Stimulated activated CD4-positive, alpha-beta T cell treated with anti-CD3 and anti-CD28 coated beads, Interleukin-12 subunit alpha, Interleukin-12 subunit beta, amount 100 ng/mL, for 24 hours (primary cell): ENCODE results near the gene HMCES.

ENCODE experiments used
- DNase-seq, 2 experiments: peaks; one replicate each; pipeline ENCODE4 v3.0.0-alpha.2; 2020; ENCODE audit warnings: low read depth in 2 of 2

Gene HMCES

DNA sequence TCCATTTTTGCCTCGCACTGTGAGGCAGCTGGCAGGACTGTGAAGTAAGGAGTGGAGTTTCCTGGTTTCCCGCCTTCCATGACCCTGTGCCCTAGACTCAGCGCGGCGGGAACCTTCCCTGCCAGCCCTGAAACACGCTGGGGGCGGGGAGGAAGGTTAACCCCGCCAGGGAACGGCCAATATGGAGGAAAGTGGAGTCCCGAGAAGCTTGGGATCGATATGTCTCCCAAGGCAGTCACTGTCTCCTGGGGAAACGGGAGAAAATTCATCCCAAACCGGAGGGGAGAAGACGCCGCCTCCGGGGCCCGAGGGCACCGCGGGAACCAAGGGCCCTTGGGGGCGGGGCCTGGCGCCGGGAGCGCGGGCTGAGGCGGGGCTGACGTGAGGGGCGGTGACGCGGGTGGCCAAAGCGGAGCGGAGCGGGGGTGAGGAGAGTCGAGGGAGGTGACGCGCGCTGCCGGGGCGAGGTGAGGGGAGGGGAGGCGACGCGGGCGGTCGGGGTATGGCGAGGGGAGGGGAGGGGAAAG is at the start of gene HMCES:
Gene HMCES, plus strand, starts transcription at position 432 of the 527 bp plus-strand sequence. CDS start 863 bp downstream, outside the sequence.
- DNase-seq, result peak; percentile 82 to 93

- DNase-seq, result no peak
These were observed 49.6 kb upstream of the HMCES start for GRCh38 chr3:129228891-129229585.

DNA sequence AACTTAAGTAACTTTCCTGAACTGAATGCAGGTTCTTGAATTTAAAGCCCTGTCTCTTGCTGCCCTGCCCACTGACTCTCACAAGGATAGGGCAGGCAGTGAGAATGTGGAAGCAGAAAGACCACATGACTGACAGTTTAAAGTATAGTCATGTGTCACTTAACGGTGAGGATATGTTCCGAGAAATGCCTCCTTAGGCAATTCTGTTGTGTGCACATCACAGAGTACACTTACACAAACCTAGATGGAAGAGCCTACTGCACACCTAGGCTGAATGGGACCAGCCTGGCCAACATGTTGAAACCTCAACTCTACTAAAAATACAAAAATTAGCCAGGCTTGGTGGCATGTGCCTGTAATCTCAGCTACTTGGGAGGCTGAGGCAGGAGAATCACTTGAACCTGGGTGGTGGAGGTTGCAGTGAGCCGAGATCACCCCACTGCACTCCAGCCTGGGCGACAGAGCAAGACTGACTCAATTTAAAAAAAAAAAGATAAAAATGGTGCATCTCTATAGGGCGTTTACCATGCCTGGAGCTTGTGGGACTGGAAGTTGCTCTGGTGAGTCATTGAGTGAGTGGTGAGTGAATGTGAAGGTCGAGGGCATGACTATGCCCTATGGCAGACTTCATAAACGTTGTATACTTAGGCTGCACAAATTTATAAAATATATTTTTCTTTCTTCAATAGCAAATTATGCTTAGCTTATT is 48.2 kb upstream of the HMCES start:
- no peak for DNase-seq

DNA sequence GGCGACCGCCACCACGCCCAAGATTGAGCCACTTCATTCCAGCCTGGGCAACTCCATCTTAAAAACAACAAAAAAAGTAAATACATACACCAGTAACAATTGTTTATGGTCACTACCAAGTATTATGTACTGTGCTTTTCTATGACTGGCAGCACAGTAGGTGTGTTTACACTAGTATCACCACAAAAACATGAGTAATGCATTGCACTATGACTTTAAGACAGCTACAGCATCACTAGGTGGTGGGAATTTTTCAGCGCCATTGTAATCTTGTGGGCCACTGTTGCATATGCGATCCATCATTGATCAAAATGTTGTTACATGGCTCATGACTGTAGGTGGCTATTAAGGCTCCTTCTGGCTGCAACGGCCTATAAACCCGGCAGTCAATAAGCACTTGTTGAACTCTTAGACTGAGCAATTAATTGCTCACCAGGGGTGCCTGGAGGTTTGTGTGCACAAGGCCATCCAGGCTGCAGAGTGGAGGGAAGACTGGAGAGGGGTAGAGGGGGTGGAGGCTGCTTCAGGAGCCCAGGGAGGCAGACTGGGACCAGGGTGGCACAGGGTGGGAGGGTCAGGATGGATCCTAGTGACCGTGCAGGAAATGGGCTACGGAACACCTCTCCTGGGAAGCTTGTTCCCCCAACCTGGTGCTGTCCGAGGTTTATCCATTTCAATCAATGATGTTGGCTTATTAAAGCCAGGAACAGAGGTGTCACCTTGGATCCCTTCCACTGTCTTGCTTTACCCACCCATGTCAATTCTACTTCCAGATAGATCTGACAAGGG is 47.1 kb upstream of the HMCES start:
- DNase-seq, result no peak

DNA sequence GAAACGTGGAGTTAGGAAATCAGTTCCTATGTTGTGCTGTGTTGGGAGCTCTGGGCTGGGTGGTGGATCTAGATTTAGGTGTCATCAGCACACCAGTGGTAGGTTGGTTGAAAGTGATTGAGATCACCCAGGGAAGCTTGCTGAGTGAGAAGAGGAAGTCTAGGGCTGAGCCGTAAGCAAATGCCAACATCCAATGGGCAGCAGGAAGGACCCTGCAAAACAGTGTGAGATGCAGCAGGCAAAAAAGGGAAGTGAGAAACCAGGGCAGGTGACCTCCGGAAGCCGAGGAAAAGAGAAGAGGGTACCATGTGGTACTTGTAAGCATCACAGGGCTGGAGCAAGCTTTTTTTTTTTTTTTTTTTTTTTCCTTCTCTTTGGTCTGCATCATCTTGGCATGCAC is 45.1 kb upstream of the HMCES start:
- no peak for DNase-seq

GRCh38 chr3:129234441-129234840 is 44.2 kb upstream of the HMCES start:
- DNase-seq, result no peak

- no peak for DNase-seq
These were observed 43.2 kb upstream of the HMCES start for GRCh38 chr3:129235344-129235917.

DNA sequence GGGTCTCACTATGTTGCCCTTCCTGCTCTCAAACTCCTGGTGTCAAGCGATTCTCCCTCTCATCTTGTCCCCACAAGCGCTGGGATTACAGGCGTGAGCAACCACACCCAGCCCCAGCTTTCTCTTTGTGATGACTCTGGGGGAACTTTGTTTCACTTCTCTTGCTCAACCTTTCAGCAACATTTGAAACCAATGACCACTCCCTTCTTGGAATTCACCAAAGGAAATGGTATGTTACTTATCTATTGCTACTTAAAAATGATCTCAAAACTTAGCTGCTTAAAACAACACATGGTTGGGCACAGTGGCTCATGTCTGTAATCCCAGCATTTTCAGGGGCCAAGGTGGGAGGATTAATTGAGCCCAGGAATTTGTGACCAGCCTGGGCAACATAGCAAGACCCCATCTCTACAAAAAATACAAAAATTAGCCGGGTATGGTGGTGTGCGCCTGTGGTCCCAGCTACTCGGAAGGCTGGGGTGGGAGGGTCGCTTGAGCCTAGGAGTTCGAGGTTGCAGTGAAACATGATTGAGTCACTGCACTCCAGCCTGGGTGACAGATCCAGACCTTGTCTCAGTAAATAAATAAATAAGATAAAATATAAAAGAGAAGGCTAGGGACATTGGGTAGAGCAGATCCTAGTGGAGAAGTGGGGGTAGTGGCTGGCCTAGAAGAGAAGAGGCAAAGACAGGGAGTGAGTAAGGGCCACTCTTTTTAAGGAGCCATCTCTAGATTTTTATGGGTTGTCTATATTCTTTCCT is 39.5 kb upstream of the HMCES start:
- DNase-seq, result no peak

- DNase-seq, result no peak
These were observed 38.7 kb upstream of the HMCES start for GRCh38 chr3:129239991-129240390.

DNA sequence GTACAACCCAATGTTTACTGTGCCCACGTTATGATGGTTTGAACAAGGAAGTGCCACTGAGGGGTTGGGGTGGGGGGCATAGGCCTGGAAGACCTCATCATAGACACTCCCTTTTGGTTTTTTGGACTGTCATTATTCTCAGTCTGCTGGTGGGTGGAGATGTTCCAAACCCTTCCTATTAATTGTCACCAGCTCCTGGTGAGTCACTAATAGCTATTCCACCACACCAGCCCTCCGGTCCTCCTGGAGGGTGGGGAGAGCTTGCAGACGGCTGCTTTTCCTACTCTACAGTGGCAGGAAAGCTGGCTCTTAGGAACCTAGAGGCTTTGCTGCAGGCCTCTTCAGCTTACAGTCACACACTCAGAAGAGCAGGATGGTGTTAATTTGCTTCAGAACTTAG is 38.2 kb upstream of the HMCES start:
- no peak for DNase-seq

- DNase-seq, result no peak
These were observed 33.5 kb upstream of the HMCES start for GRCh38 chr3:129245141-129245540.

DNA sequence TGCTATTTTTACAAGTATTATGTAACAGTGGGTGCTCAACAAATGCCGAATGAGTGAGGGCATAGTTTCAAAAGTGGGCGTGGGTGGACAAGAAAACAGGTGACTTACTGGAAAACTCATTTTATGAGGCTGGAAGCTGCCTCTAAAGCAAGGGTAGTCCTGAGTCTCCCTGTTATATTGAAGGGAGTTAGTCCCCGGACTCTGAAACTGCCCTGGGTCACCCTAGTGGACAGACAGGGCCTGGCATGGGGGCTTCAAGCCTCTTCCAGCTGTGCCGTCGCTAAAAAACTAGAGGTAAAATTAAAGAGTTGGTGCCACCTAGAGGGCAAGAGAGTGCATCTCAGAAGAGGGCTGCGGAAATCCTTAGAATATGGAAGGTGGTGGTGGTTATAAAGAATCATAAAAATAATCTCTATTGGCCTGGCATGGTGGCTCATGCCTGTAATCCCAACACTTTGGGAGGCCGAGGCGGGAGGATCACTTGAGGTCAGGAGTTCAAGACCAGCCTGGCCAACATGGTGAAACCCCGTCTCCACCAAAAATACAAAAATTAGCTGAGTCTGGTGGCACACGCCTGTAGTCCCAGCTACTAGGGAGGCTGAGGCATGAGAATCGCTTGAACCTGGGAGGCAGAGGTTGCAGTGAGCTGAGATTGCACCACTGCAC is 32.9 kb upstream of the HMCES start:
- peak; percentile 39 to 45 for DNase-seq

GRCh38 chr3:129246636-129247035 is 32.0 kb upstream of the HMCES start:
- no peak for DNase-seq

DNA sequence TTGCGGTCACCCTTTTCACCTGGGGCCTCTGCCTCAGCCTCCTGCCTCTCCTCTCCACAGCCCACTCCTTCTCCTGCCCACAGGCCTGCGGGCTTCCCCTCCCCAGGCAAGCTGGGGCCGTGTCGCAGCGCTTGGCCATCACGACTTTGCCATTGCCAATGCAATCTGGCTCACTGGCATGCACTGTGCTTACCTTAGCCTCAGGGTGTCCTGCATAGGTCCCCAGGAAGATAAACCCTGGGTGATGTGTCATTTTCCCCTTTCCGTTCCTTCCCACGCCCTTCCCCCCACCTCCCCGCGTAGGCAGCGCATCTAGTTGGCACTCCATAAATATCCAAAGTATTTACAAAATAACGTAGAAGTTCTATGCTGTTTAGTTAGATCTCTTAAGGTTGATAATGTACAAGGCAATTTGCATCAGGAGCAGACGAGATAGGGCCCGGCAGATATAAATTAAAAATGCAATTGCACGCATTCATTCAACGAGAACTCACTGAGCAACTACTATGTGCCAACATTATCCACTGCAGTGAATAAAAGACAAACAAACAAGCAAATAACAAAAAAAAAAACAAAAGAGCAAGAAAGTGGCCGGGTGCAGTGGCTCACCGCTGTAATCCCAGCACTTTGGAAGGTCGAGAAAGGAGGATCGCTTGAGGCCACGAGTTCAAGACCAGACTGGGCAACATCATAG is 30.2 kb upstream of the HMCES start:
- no peak for DNase-seq

DNA sequence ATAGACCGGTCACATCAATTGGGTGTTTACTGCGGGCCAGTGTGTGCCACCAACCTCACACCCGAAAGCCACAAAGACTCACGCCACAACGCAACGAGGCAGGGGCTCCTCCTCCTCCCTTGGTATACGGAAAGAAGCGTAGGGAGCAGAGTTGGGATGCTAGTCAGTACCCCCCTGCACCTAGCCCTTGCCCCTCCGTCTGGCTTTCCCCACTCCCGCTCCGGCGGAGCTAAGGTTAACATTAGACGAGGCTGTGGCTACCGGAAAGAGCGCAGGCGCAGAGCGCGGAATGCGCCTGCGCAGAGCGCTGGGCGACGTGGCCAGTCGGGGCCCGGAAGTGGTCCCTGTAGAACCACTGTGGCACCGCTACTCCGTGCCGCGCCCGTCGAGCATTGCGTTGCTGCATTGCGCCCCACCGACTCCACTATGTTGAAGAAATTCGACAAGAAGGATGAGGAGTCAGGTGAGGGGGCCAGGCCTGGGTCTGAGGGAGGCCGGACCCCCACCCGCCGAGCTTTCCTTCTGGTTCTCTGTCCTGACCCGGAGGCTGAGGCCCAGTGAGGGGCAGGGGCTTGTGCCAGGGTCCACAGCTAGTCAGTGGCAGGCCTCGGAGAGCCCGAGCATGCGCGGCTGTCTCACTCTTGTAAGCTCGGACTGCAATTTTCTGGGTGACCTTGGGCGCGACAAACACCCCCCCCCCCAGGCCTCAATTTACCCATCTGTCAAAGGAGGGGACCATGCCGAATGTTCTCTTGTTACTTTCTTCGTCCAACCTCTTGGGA is 29.2 kb upstream of the HMCES start, which contains the start of gene COPG1:
Gene COPG1, plus strand, starts transcription at position 323 of the 782 bp plus-strand sequence. Its CDS starts 104 bp downstream, at position 427.
- DNase-seq, result peak; percentile 73 to 75

- DNase-seq, result no peak
These were observed 25.9 kb upstream of the HMCES start for GRCh38 chr3:129252748-129253147.

GRCh38 chr3:129254536-129255230 is 24.0 kb upstream of the HMCES start:
- no peak for DNase-seq

DNA sequence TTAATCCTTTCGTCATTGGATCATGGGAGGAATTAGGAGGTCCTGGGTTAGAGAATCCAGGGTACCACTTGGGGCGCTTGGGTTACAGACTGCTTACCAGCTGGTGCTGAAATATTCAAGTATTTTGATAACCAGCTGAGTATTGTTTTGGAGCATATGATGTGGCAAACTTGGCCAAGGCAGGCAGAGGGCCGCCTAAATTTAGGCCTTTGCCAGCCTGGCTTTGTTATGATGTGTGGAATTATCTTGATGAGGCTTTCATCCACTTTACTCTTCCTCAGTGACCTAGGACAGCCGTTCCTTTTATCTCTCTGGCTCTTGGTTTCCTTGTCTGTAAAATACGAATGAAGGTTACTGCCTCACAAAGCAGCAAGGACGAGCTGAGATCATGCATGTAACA is 22.4 kb upstream of the HMCES start:
- no peak for DNase-seq

GRCh38 chr3:129257609-129258008 is 21.1 kb upstream of the HMCES start:
- no peak for DNase-seq
